HepG2 (cell line): ENCODE measurements around the gene WDR43. TPM values are rescaled to one million over a fixed set of nuclear protein-coding genes. Genes with fewer than 3 reads are reported as not detected.

Experiments
- FOXK2 ChIP-seq: fragments of 450-650 bp; IDR thresholded peaks from 2 replicates; pipeline ENCODE4 v1.6.1; 2016
- MAFG ChIP-seq: sonication (generic); formaldehyde crosslinking; IDR thresholded peaks from 2 replicates; pipeline ENCODE4 v1.5.1; 2020; ENCODE audit warnings: mild to moderate bottlenecking, missing genetic modification reagents
- PHB2 ChIP-seq: fragments of 450-650 bp; IDR thresholded peaks from 2 replicates; pipeline ENCODE4 v1.6.1; 2018; ENCODE audit not compliant: partially characterized antibody
- RBAK ChIP-seq: sonication (generic); formaldehyde crosslinking; IDR thresholded peaks from 2 replicates; pipeline ENCODE4 v1.5.1; 2020; ENCODE audit warnings: mild to moderate bottlenecking, missing genetic modification reagents
- TAF1 ChIP-seq: sonication (generic); formaldehyde crosslinking; IDR thresholded peaks from 2 replicates; pipeline ENCODE4 v1.4.0; 2020; ENCODE audit warnings: missing genetic modification reagents
- ZNF20 ChIP-seq: sonication (generic); formaldehyde crosslinking; IDR thresholded peaks from 2 replicates; pipeline ENCODE4 v1.4.0; 2020; ENCODE audit warnings: mild to moderate bottlenecking, moderate library complexity, missing genetic modification reagents
- ZNF282 ChIP-seq: fragments of 450-650 bp; IDR thresholded peaks from 2 replicates; pipeline ENCODE4 v1.6.1; 2018; ENCODE audit not compliant: partially characterized antibody
- ZNF530 ChIP-seq: sonication (generic); formaldehyde crosslinking; IDR thresholded peaks from 2 replicates; pipeline ENCODE4 v1.5.0; 2020; ENCODE audit warnings: low read depth, mild to moderate bottlenecking, missing genetic modification reagents
- ZNF678 ChIP-seq: sonication (generic); formaldehyde crosslinking; IDR thresholded peaks from 2 replicates; pipeline ENCODE4 v1.4.0; 2020; ENCODE audit warnings: mild to moderate bottlenecking, missing genetic modification reagents
- polyA plus RNA-seq, 8 experiments: library from polyadenylated mRNA; depleted of rRNA in 3 of 8; stranded (reverse) in 7 of 8; unstranded in 1 of 8; fragments of >200 nt; fragmentation: Illumina TruSeq in 4 of 8; extraction: Trizol in 4 of 8; gene quantifications; 2 replicates each; pipeline versions ENCODE4 v1.2.1 to v1.2.3, GENCODE V29; 2011 to 2016; ENCODE audit warnings: low read depth in 4 of 8, missing spikeins in 1 of 8, mixed read lengths in 1 of 8; ENCODE audit not compliant: insufficient read depth in 1 of 8
- total RNA-seq, 5 experiments: library from RNA; depleted of rRNA; stranded (reverse); fragments of >200 nt; fragmentation: Illumina TruSeq; extraction: Trizol; gene quantifications; 2 replicates each; pipeline ENCODE4 v1.2.3, GENCODE V29; 2016; ENCODE audit warnings: low read depth in 1 of 5
- TF ChIP-seq, protein P1 (sequence below): sonication (generic); formaldehyde crosslinking; IDR thresholded peaks from 2 replicates; pipeline ENCODE4 v1.4.0; 2020; ENCODE audit warnings: missing genetic modification reagents
- TF ChIP-seq, protein P2 (sequence below): sonication (generic); formaldehyde crosslinking; IDR thresholded peaks from 2 replicates; pipeline ENCODE4 v1.4.0; 2020; ENCODE audit warnings: missing genetic modification reagents
- TF ChIP-seq, protein P3 (sequence below): IDR thresholded peaks from 2 replicates; pipeline ENCODE4 v1.6.1; 2016; ENCODE audit warnings: mild to moderate bottlenecking
- TF ChIP-seq, protein P4 (sequence below): sonication (generic); formaldehyde crosslinking; IDR thresholded peaks from 2 replicates; pipeline ENCODE4 v1.5.1; 2020; ENCODE audit warnings: mild to moderate bottlenecking, missing genetic modification reagents, moderate library complexity
- TF ChIP-seq, protein P5 (sequence below): sonication (generic); formaldehyde crosslinking; IDR thresholded peaks from 2 replicates; pipeline ENCODE4 v1.4.0; 2020; ENCODE audit warnings: mild to moderate bottlenecking, missing genetic modification reagents, borderline replicate concordance

WDR43 gene
- total and polyA plus RNA-seq, 2 of the 13 experiments (the other 11 are each of a cell fraction or from before 2014, with no cell fraction given): 121 to 167 TPM

DNA sequence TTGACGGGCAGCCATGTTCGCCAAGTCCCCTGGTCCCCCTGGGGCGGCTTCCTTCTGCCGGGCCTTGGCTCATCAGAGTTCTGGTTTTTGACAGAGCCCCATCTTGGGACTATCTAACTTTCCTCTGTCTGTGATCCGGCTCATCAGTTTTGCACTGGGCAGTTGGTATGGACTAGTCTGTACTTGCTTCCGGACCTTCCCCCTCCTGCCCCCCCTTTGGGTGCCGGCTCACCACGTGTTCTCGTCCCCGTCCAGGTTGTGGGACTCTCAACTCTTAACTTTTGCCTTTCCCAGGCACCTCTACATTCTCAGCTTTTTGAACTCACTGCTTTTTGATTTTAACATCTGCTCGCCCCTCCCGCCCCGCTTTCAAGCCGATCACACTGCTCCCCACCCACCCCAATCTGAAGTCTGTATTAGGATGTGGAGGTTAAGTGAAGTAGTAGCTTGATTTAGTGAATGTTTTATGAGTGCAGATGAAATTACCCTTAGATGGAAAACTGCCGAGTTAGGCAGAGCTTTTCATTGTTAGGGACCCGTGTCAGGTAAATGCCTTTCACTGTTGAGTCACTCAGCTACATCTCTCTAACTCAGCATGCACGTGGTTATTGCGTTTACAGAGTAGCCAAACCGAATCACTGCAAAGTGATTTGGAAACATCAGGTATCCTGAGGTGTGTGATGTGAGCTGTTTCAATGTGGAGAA lies 874 bp downstream of the WDR43 start (continued):
- TF ChIP-seq, protein P1, sequence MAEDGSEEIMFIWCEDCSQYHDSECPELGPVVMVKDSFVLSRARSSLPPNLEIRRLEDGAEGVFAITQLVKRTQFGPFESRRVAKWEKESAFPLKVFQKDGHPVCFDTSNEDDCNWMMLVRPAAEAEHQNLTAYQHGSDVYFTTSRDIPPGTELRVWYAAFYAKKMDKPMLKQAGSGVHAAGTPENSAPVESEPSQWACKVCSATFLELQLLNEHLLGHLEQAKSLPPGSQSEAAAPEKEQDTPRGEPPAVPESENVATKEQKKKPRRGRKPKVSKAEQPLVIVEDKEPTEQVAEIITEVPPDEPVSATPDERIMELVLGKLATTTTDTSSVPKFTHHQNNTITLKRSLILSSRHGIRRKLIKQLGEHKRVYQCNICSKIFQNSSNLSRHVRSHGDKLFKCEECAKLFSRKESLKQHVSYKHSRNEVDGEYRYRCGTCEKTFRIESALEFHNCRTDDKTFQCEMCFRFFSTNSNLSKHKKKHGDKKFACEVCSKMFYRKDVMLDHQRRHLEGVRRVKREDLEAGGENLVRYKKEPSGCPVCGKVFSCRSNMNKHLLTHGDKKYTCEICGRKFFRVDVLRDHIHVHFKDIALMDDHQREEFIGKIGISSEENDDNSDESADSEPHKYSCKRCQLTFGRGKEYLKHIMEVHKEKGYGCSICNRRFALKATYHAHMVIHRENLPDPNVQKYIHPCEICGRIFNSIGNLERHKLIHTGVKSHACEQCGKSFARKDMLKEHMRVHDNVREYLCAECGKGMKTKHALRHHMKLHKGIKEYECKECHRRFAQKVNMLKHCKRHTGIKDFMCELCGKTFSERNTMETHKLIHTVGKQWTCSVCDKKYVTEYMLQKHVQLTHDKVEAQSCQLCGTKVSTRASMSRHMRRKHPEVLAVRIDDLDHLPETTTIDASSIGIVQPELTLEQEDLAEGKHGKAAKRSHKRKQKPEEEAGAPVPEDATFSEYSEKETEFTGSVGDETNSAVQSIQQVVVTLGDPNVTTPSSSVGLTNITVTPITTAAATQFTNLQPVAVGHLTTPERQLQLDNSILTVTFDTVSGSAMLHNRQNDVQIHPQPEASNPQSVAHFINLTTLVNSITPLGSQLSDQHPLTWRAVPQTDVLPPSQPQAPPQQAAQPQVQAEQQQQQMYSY (CRISPR knock-in tag): no peak
- no peak for TF ChIP-seq FOXK2
- TF ChIP-seq PHB2: no peak
- TF ChIP-seq ZNF530 (CRISPR knock-in tag): no peak
- TF ChIP-seq TAF1 (CRISPR knock-in tag): no peak
- TF ChIP-seq, protein P2, sequence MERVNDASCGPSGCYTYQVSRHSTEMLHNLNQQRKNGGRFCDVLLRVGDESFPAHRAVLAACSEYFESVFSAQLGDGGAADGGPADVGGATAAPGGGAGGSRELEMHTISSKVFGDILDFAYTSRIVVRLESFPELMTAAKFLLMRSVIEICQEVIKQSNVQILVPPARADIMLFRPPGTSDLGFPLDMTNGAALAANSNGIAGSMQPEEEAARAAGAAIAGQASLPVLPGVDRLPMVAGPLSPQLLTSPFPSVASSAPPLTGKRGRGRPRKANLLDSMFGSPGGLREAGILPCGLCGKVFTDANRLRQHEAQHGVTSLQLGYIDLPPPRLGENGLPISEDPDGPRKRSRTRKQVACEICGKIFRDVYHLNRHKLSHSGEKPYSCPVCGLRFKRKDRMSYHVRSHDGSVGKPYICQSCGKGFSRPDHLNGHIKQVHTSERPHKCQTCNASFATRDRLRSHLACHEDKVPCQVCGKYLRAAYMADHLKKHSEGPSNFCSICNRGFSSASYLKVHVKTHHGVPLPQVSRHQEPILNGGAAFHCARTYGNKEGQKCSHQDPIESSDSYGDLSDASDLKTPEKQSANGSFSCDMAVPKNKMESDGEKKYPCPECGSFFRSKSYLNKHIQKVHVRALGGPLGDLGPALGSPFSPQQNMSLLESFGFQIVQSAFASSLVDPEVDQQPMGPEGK (CRISPR knock-in tag): peak; percentile 61
- TF ChIP-seq ZNF282: no peak
- no peak for TF ChIP-seq RBAK
- TF ChIP-seq, protein P3, sequence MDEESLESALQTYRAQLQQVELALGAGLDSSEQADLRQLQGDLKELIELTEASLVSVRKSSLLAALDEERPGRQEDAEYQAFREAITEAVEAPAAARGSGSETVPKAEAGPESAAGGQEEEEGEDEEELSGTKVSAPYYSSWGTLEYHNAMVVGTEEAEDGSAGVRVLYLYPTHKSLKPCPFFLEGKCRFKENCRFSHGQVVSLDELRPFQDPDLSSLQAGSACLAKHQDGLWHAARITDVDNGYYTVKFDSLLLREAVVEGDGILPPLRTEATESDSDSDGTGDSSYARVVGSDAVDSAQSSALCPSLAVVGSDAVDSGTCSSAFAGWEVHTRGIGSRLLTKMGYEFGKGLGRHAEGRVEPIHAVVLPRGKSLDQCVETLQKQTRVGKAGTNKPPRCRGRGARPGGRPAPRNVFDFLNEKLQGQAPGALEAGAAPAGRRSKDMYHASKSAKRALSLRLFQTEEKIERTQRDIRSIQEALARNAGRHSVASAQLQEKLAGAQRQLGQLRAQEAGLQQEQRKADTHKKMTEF (CRISPR knock-in tag): 0 out of 2 replicates have a peak, but pooled peaks have one; percentile 15
- TF ChIP-seq MAFG (CRISPR knock-in tag): no peak
- no peak for TF ChIP-seq ZNF20 (CRISPR knock-in tag)
- TF ChIP-seq, protein P4, sequence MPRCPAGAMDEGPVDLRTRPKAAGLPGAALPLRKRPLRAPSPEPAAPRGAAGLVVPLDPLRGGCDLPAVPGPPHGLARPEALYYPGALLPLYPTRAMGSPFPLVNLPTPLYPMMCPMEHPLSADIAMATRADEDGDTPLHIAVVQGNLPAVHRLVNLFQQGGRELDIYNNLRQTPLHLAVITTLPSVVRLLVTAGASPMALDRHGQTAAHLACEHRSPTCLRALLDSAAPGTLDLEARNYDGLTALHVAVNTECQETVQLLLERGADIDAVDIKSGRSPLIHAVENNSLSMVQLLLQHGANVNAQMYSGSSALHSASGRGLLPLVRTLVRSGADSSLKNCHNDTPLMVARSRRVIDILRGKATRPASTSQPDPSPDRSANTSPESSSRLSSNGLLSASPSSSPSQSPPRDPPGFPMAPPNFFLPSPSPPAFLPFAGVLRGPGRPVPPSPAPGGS (CRISPR knock-in tag): no peak
- TF ChIP-seq, protein P5, sequence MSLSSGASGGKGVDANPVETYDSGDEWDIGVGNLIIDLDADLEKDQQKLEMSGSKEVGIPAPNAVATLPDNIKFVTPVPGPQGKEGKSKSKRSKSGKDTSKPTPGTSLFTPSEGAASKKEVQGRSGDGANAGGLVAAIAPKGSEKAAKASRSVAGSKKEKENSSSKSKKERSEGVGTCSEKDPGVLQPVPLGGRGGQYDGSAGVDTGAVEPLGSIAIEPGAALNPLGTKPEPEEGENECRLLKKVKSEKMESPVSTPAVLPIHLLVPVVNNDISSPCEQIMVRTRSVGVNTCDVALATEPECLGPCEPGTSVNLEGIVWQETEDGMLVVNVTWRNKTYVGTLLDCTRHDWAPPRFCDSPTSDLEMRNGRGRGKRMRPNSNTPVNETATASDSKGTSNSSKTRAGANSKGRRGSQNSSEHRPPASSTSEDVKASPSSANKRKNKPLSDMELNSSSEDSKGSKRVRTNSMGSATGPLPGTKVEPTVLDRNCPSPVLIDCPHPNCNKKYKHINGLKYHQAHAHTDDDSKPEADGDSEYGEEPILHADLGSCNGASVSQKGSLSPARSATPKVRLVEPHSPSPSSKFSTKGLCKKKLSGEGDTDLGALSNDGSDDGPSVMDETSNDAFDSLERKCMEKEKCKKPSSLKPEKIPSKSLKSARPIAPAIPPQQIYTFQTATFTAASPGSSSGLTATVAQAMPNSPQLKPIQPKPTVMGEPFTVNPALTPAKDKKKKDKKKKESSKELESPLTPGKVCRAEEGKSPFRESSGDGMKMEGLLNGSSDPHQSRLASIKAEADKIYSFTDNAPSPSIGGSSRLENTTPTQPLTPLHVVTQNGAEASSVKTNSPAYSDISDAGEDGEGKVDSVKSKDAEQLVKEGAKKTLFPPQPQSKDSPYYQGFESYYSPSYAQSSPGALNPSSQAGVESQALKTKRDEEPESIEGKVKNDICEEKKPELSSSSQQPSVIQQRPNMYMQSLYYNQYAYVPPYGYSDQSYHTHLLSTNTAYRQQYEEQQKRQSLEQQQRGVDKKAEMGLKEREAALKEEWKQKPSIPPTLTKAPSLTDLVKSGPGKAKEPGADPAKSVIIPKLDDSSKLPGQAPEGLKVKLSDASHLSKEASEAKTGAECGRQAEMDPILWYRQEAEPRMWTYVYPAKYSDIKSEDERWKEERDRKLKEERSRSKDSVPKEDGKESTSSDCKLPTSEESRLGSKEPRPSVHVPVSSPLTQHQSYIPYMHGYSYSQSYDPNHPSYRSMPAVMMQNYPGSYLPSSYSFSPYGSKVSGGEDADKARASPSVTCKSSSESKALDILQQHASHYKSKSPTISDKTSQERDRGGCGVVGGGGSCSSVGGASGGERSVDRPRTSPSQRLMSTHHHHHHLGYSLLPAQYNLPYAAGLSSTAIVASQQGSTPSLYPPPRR (CRISPR knock-in tag): no peak
- no peak for TF ChIP-seq ZNF678 (CRISPR knock-in tag)
